ENCODE data around the gene BEND7.
"Not testable (repeated sequence)": the region's sequence is repeated elsewhere in the genome, so short reads cannot be mapped to it uniquely, and the experiment has no call there.

BEND7 gene

DNA sequence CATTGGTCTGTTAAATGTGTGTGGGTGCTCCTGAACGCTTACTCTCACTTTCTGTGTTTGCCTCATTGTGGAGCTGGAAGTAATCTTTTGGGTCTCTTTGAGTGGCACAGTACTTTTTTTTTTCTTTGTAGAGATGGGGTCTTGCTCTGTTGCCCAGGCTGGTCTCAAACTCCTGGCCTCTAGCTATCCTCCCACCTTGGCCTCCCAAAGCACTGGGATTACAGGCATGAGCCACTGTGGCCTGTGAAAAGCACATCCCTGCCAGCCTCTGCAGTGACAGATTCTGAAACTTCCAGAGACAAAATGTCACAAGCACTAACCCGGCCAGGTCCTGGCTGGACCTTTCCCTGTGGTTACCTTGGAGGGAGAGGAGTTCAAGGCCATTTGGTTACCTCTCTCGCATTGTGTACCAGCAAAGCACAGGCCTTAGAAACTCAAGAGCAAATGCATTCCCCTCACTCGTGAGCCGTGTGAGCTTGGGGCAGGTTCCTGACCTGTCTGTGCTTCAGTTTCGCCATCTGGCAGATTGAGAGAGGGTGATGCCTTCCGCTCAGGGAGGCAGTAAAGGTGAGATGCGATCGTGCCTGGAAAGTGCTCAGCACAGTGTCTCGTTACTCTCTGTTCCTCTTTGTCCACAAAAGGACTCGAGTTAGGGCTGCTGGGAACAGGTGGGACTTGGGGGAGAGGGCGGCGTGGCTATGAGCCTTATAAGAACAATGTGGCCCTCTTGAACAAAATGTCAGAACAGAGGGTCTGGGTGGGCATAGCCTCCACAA, 108.1 kb downstream of the BEND7 start:
- no peak for DNase-seq (ENCODE audit: low read depth, low spot score)

DNA sequence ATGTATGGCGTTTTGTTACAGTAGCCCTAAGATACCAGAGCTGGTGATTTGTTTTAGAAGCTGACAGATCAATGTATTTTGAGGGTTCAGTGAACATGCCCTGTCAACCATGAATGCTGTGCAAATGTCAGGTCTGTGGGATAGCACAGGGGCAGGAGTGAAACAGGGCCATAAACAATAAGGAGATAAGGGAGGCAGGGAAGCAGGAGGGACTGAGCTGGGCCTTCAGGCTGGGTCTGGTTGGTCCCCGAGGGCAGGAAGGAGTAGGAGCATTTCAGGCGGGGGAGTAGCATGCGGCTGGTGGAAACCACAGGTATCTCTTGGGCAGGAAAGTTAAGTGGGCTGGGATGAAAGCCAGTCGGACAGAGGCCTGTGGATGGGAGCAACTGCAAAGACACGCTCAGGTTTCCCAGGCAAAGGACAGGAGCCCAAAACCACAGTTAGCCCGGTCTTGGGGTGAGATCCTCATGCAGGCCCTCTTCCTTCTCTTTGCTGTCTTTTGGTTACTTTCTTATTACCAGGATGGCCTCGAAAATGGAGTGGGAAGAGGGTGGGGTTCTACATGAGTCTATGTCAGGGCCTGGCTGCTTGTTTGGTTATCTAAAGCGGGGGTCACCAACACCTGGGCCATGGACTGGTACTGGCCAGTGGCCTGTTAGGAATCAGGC, 111.2 kb downstream of the BEND7 start:
- no peak for DNase-seq (ENCODE audit: low read depth, low spot score)

DNA sequence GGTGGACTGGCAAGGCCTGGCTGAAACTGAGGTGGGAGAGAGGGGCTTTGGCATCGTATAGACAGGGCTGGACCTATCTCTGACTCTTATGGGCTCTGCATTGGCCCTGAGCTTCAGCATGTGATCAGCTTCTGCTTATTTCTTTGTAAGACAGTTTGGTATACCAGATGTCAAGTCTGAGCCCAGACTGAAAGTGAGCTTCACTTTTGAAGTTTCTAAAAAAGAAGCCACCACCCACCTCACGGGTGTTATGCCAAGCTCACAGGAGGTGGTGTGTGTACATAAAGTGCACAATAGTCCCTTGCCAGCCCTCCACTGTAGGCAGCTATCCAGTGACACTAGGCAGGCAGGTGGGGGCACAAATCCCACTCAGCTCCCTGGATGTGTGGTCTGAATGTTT, 112.1 kb downstream of the BEND7 start:
- no peak for DNase-seq (ENCODE audit: low read depth, low spot score)

DNA sequence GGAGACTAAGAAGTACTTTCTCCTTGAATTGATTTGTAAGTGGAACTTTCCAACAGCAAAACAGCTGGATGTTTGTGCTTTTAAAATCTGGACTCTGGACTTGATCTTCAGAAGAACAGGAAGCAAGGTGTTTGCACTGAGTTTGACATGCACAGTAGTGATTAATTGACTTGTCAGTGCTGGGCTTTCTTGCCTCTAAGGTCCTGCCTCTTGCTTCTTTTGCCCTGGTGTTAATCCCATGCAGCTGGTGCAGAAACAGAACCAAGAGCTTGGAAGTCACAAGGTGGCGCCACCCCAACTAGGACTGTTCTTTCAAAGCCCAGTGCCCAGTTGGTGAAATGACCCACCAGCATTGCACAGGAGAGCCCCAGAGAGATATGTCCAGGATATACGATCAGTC, 114.0 kb downstream of the BEND7 start:
- DNase-seq (ENCODE audit: low read depth, low spot score) = no peak

DNA sequence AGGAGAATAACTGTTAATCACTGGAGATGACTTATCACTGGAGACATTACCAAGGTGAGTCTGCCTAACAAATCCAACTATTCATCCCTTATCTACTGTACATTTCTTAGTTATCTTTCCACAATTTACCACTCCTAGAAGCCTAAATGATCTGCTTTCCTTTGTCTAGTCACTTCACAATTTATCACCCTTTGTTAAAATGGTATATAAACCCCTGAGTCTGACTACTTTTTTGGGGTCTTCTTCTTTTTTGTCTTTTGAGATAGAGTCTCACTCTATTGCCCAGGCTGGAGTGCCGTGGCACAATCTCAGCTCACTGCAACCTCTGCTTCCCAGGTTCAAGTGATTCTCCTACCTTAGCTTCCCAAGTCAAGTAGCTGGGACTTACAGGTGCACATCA, 114.7 kb downstream of the BEND7 start:
- DNase-seq (ENCODE audit: low read depth, low spot score) = no peak

DNA sequence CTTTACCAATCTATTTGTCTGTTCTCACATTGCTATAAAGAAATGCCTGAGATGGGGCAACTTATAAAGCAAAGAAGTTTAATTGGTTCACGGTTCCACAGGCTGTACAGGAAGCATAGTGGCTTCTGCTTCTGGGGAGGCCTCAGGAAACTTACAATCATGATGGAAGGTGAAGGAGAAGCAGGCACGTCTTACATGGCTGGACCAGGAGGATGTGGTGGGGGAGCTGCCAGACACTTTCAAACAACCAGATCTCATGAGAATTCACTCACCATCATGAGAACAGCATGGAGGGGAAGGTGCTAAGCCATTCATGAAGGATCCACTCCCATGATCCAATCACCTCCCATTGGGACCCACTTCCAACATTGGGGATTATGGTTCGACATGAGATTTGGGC, 115.9 kb downstream of the BEND7 start:
- no peak for DNase-seq (ENCODE audit: low read depth, low spot score)

DNA sequence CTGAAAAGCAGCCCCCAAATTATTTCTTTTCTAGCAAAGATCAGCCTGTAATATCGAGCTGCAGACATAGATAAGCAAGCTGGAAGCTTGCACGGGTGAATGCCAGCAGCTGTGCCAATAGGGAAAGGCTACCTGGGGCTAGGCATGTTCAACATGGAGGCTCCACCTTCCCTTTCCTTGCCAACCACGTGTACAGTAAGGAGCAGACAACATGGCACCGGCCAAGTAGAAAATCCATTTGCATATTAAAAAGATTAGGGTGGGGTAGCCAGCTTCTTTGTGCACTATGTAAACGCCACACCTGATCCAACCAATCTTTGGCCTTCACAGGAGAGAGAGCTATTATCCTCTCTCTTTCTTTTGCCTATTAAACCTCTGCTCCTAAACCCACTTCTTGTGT, 124.0 kb downstream of the BEND7 start:
- no peak for DNase-seq (ENCODE audit: low read depth, low spot score)

DNA sequence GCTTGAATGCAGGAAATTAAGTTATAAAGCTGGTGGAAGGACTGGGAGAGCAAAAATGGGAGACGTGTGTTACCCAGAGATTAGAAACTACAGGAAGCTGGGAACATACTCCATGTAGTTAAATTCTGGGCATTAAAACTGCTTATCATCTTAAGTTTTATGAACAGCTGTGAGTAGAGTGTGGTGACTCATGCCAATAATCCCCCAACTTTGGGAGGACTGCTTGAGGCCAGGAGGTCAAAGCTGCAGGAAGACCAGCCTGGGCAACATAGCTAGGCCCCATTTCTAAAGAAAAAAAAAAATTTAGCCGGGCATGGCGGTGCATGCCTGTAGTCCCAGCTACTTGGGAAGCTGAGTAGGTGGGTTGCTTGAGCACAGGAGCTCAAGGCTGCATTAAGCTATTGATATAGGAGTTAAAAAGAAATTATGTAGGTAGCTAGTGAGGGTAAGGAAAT, 124.5 kb downstream of the BEND7 start:
- DNase-seq (ENCODE audit: low read depth, low spot score) = no peak

DNA sequence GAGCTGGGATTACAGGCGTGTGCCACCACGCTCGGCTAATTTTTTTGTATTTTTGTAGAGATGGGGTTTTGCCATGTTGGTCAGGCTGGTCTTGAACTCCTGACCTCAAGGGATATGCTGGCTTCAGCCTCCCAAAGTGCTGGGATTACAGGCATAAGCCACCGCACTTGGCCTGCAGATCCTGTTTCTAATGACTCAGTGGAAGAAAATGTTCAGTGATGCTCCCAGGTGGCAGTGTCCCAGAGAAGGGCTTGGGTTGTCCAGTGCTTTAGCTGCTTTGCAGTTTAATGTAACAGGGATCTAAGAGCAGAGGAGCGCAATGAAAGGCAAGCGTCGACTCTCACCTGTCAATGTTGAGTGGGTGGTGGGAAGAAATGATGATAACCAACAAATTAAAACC, 125.4 kb downstream of the BEND7 start:
- DNase-seq (ENCODE audit: low read depth, low spot score) = not testable (repeated sequence)

DNA sequence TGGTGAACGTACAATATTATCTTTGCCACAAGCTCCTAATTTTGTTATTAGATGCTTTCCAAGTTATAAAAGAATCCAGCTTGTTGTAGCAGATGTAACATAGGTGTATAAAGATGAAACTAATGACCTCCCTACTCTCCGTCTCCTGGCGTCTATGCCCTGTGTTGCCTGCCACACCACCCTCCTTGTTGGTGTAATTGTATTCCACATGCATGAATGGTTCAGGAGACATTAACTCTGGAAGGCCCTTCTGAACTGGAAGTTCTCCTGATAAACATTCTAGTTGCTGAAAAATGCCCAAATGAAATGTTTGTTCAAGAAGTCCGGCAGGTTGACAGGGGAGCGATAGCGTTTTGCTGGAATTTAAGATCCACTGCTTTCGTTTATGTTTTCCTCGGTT, 126.8 kb downstream of the BEND7 start:
- no peak for DNase-seq (ENCODE audit: low read depth, low spot score)

DNA sequence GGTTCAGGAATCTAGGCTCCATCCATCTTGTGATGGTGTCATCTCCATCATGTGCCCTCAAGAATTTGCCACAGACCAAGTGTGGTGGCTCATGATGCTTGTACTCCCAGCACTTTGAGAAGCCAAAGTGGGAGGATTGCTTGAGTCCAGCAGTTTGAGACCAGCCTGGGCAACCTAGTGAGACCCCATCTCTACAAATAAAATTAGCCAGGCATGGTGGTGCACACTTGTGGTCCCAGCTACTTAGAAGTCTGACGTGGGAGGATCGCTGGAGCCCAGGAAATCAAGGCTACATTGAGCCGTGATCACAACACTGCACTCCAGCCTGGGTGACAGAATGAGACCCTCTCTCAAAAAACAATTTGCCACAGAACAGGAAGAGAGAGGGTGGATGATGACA, 127.7 kb downstream of the BEND7 start:
- DNase-seq (ENCODE audit: low read depth, low spot score) = no peak

DNA sequence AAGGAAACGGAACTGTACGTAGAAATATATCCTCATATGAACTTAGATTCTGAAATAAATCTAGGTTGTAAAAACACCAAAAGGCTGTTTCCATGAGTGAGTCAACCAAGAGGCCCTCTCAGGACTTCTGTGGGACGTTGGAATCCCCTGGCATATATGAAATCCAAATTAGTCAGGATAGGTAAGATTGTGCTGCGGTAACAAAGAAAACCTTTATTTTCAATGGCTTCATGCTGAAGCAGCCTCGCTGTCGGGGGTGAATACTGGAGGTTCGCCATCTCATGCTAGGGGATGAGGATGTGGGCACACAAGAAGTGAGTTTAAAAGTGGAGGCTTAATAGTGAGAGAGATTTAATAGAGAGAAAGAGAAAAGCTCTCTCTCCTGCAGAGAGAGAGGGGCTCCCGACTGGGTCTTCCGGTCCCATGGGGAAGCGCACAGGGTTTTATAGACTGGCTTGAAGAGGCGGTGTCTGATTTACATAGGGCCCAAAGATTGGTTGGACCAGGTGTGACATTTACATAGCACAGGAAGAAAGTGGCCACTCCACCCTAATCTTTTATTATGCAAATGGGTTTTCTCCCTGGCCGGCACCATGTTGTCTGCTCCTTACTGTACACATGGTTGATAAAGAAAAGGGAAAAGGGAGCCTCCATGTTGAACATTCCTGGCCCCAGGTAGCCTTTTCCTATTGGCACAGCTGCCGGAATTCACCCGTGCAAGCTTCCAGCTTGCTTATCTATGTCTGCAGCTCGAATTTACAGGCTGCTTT, 128.4 kb downstream of the BEND7 start:
- no peak for DNase-seq (ENCODE audit: low read depth, low spot score)

DNA sequence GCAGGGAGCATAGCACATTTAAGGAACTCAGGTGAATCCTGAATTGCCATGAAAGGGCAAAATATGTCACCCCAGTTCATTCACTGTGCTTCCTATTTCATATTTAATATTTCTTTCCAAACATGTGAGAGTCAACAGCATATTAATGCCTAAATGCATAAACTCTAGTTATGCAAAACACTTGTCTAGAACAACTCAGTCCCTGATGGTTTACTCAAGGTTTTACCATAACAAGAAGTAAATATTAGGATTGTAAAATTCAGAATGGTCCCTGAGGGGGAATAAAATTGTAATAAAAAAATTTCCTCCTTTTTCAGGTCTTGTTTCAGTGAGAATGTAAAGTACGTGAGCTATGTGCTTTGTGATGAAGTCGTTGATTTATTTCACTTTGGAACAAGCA, 129.1 kb downstream of the BEND7 start:
- no peak for DNase-seq (ENCODE audit: low read depth, low spot score)

DNA sequence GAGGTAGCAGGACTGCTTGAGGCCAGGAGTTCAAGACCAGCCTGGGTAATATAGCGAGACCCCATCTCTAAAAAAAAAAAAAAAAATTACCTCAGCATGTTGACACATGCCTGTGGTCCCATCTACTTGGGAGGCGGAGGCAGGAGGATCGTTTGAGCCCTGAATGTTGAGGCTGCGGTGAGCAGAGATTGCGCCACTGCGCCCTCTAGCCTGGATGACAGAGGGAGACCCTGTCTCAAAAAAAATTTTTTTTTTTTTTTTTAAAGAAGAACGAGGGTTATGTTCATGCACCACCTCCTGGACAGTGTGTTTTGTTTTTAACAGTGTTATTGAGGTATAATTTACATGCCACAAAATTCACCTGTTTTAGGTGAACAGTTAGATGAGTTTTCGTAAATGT, 129.6 kb downstream of the BEND7 start:
- DNase-seq (ENCODE audit: low read depth, low spot score) = no peak

DNA sequence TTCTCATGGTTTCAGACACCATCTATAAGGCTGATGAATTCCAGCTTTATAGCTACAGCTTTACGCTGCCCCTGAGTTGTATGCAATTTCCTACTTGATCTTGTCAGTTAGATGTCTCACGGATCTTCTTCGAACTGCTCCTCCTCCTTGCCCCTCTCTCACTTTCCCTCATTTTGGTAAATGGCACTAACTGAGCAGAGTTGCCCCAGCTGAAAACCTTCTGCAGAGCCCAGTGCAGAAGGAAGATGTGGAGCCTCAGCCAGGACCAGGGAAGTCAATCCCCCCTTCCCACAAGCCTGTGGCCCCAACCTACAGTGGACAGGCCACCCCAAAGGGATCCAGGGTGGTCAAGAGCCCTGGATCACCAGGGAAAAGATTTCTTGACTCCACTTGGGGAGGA, 131.8 kb downstream of the BEND7 start:
- DNase-seq (ENCODE audit: low read depth, low spot score) = no peak

DNA sequence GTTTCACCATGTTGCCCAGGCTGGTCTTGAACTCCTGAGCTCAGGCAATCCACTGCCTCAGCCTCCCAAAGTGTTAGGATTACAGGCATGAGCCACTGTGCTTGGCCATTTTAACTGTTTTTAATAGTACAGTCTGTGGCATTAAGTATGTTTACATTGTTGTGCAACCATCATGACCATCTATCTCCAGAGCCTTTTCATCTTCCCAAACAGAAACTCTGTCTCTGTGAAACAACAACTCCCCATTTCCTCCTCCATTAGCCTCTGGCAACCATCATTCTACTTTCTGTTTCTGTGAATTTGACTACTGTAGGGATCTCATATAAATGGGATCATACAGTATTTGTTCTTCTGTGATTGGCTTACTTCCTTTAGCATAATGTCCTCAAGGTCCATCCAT, 132.4 kb downstream of the BEND7 start:
- no peak for DNase-seq (ENCODE audit: low read depth, low spot score)

DNA sequence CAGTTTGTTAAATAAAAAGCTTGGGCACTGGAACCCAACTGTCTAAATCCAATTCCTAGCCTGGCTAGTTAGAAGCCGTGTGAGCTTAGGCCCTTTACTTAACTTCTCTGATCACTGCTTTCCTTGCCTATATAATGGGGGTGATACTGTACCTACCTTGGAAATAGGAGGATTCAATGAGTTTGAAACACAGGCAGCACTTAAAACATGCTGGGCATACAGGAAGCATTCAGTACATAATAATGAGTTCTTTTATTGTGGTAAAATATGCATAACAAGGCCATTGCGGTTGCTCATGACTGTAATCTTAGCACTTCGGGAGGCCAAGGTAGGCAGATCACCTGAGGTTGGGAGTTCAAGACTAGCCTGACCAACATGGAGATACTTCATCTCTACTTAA, 133.3 kb downstream of the BEND7 start:
- DNase-seq (ENCODE audit: low read depth, low spot score) = no peak

DNA sequence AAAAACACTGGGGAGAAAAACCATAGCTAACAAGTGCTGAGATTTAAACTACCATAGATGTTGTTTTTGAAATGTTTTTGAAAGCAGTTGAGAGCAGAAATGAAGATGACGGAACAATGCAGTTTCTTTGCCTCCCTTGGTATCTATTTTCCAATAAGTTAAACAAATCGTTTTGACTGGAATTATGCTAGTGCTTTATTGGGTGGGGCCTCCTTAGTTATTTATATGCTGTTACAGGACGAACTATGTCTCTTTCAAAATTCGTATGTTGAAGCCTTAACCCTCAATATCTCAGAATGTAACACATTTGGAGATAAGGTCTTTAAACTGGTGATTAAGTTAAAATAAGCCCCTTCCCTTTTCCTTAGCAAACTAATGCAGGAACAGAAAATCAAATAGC, 135.2 kb downstream of the BEND7 start:
- DNase-seq (ENCODE audit: low read depth, low spot score) = no peak

DNA sequence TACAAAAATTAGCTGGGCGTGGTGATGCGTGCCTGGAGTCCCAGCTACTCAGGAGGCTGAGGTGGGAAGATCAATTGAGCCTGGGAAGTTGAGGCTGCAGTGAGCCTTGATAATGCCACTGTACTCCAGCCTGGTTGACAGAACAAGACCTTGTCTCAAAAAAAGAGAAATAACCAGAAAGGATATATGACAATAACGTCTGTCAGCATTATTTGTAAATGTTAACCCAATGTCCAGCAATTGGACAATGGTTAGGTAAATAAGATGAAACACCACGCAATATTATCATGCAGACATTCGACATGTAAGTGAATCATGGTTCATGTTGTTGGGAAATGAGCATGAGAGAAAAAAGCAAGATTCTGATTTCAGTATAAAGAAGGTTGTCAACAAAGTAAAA, 136.1 kb downstream of the BEND7 start:
- no peak for DNase-seq (ENCODE audit: low read depth, low spot score)

Measured in brain pericyte (primary cell).